GM12878 (cell line): ENCODE measurements around the gene UFD1. TPM values are rescaled to one million over a fixed set of nuclear protein-coding genes. Genes with fewer than 3 reads are reported as not detected.

Experiments used
- ATAC-seq: fragments of 200-7000 bp; cut with Tn5 transposase; 3 replicates; pipeline ENCODE4 v1.9.1; 2020; ENCODE audit warnings: mild to moderate bottlenecking, moderate library complexity
- BruUV-seq: library from RNA; stranded (reverse); fragments of 400-500 nt; replicated peaks from 2 replicates; lab custom pipeline; 2021; lab: Mats Ljungman, UMichigan
- CTCF ChIA-PET: fragments of 300-600 bp; sonication (Branson Sonifier 250); formaldehyde crosslinking; extraction: SDS; loops from one replicate; lab custom pipeline; 2021; ENCODE audit warnings: inconsistent platforms; lab: Yijun Ruan, JAX
- POLR2A ChIA-PET: fragments of 350-600 bp; formaldehyde crosslinking; extraction: SDS; loops from one replicate; lab custom pipeline; 2021; ENCODE audit warnings: inconsistent platforms; lab: Charles Lee
- RAD21 ChIA-PET: fragments of 300-600 bp; sonication (Branson Sonifier 250); formaldehyde crosslinking; loops from one replicate; lab custom pipeline; 2023; ENCODE audit warnings: antibody characterized with exemption; ENCODE audit not compliant: unreplicated experiment; lab: Charles Lee
- SMC1A ChIA-PET: fragments of 300-600 bp; sonication (Branson Sonifier 250); formaldehyde crosslinking; loops from one replicate; lab custom pipeline; 2023; ENCODE audit not compliant: unreplicated experiment, uncharacterized antibody; lab: Charles Lee
- DNase-seq: peaks from one replicate; pipeline ENCODE4 v3.0.0-alpha.2; 2011; ENCODE audit warnings: low read depth, low spot score
- FAIRE-seq: peaks from 3 replicates; lab custom pipeline; 2011; peaks lifted over from hg19 to GRCh38; lab: Jason Lieb, UNC
- H2AFZ ChIP-seq: 2 replicates; pipeline ENCODE4 v1.6.0; 2011; ENCODE audit warnings: low read depth, low read length, control low read depth; ENCODE audit not compliant: control insufficient read depth
- H3K27ac ChIP-seq: 2 replicates; pipeline ENCODE4 v1.5.1; 2011; ENCODE audit warnings: control low read depth; ENCODE audit not compliant: control insufficient read depth, insufficient read depth
- H3K27me3 ChIP-seq, 2 experiments: replicated peaks in 1 of 2; 2 replicates each; pipeline versions ENCODE4 v1.6.0 to v1.6.1; 2011; ENCODE audit warnings: low read length in 1 of 2; ENCODE audit not compliant: control insufficient read depth in 2 of 2, insufficient read depth in 2 of 2
- H3K36me3 ChIP-seq, 2 experiments: 2 replicates each; pipeline ENCODE4 v1.5.1; 2011; ENCODE audit warnings: low read length in 1 of 2; ENCODE audit not compliant: control insufficient read depth in 2 of 2, insufficient read depth in 2 of 2
- H3K4me1 ChIP-seq: 2 replicates; pipeline ENCODE4 v1.6.1; 2011; ENCODE audit warnings: mild to moderate bottlenecking, low read length, moderate library complexity, mixed read lengths; ENCODE audit not compliant: control insufficient read depth, insufficient read depth
- H3K4me2 ChIP-seq: 2 replicates; pipeline ENCODE4 v1.6.0; 2011; ENCODE audit warnings: control low read depth; ENCODE audit not compliant: control insufficient read depth, insufficient read depth
- H3K4me3 ChIP-seq: fragments of 200-600 bp; sonication (generic); 2 replicates; pipeline ENCODE4 v1.5.1; 2016
- H3K79me2 ChIP-seq: 2 replicates; pipeline ENCODE4 v1.6.0; 2011; ENCODE audit warnings: low read length; ENCODE audit not compliant: control insufficient read depth, insufficient read depth
- H3K9ac ChIP-seq: 2 replicates; pipeline ENCODE4 v1.8.0; 2011; ENCODE audit warnings: low read length, control low read depth, mixed read lengths; ENCODE audit not compliant: control insufficient read depth, insufficient read depth
- H3K9me3 ChIP-seq: replicated peaks from 3 replicates; pipeline ENCODE4 v1.5.1; 2011; ENCODE audit warnings: mild to moderate bottlenecking, low read length; ENCODE audit not compliant: control insufficient read depth, insufficient read depth
- H4K20me1 ChIP-seq: 2 replicates; pipeline ENCODE4 v1.6.0; 2011; ENCODE audit not compliant: control insufficient read depth, insufficient read depth
- CBX3 ChIP-seq: fragments of 200-600 bp; sonication (generic); IDR thresholded peaks from 2 replicates; pipeline ENCODE4 v1.6.1; 2016; ENCODE audit warnings: low read depth, borderline replicate concordance
- POLR2A ChIP-seq: IDR thresholded peaks from 2 replicates; pipeline ENCODE4 v1.6.1; 2011; ENCODE audit warnings: low read depth, mild to moderate bottlenecking, low read length
- RB1 ChIP-seq: fragments of 450-650 bp; formaldehyde crosslinking; IDR thresholded peaks from 2 replicates; pipeline ENCODE4 v1.6.1; 2017; ENCODE audit warnings: mild to moderate bottlenecking, borderline replicate concordance
- RFX5 ChIP-seq: IDR thresholded peaks from 2 replicates; pipeline ENCODE4 v1.6.1; 2011; ENCODE audit warnings: low read depth, low read length, improper control_type of control experiment
- SMARCA5 ChIP-seq: fragments of 450-650 bp; IDR thresholded peaks from 2 replicates; pipeline ENCODE4 v1.6.1; 2017; ENCODE audit warnings: mild to moderate bottlenecking
- ZNF207 ChIP-seq: fragments of 450-650 bp; IDR thresholded peaks from 2 replicates; pipeline ENCODE4 v1.6.1; 2014; ENCODE audit warnings: antibody characterized with exemption, mild to moderate bottlenecking, borderline replicate concordance
- ZZZ3 ChIP-seq: IDR thresholded peaks from 2 replicates; pipeline ENCODE4 v1.6.1; 2011; ENCODE audit warnings: low read depth; ENCODE audit not compliant: control insufficient read depth, insufficient read length
- WGBS: methylation state at CpG from one replicate; pipeline ENCODE4 v1.1.6; 2016; ENCODE audit warnings: low lambda C conversion rate; ENCODE audit not compliant: insufficient replicate concordance, insufficient coverage; ENCODE audit errors: missing lambda C conversion rate; 5-methylcytosine and 5-hydroxymethylcytosine counted together
- in situ Hi-C: fragments of 300-500 bp; cut with MboI; formaldehyde crosslinking; loops from 9 replicates; pipeline ENCODE4 v1.14.3; 2018; ENCODE audit warnings: mixed read lengths
- intact Hi-C: fragments of 100-400 bp; cut with micrococcal nuclease; formaldehyde crosslinking; loops from one replicate; pipeline ENCODE4 v1.14.2; 2022; ENCODE audit not compliant: unreplicated experiment
- polyA plus RNA-seq, 11 experiments: library from polyadenylated mRNA; depleted of rRNA in 4 of 11; unstranded in 6 of 11; stranded (reverse) in 5 of 11; fragments of >200 nt; fragmentation: Nextera tagmentation in 4 of 11; fragmentation: Illumina TruSeq in 1 of 11; extraction: Ambion mirVana in 4 of 11; extraction: Trizol in 1 of 11; gene quantifications; 1 replicate in 1 of 11; 2 replicates in 10 of 11; pipeline versions ENCODE4 v1.2.1 to v1.2.3, GENCODE V29; 2011 to 2016; ENCODE audit warnings: inconsistent platforms in 2 of 11, missing spikeins in 2 of 11, low read depth in 1 of 11
- total RNA-seq, 4 experiments: library from RNA; depleted of rRNA in 3 of 4; stranded (reverse); fragments of >200 nt in 3 of 4; fragmentation: Illumina TruSeq in 1 of 4; extraction: Trizol in 1 of 4; gene quantifications; 2 replicates each; pipeline versions ENCODE4 v1.2.1 to v1.2.3, GENCODE V29; 2013 to 2021
- TF ChIP-seq, protein P1 (sequence below), 3 experiments: IDR thresholded peaks in 2 of 3; conservative IDR thresholded peaks in 1 of 3; 2 replicates each; pipeline ENCODE4 v1.5.1; 2011; ENCODE audit warnings: low read depth in 3 of 3, low read length in 3 of 3, mild to moderate bottlenecking in 3 of 3, control low read depth in 2 of 3, moderate library complexity in 2 of 3, inconsistent platforms in 1 of 3, mixed read lengths in 1 of 3; ENCODE audit not compliant: control insufficient read depth in 2 of 3, insufficient read depth in 1 of 3; ENCODE audit errors: extremely low read depth in 1 of 3
- TF ChIP-seq, protein P2 (sequence below): fragments of 450-650 bp; IDR thresholded peaks from 2 replicates; pipeline ENCODE4 v1.6.1; 2017; ENCODE audit warnings: mild to moderate bottlenecking
- TF ChIP-seq, protein P3 (sequence below): fragments of 450-650 bp; IDR thresholded peaks from 2 replicates; pipeline ENCODE4 v1.6.1; 2014; ENCODE audit warnings: mild to moderate bottlenecking
- TF ChIP-seq, protein P4 (sequence below): fragments of 450-650 bp; IDR thresholded peaks from 2 replicates; pipeline ENCODE4 v1.6.1; 2017; ENCODE audit warnings: low read depth, mild to moderate bottlenecking, moderate library complexity

UFD1 gene
- total and polyA plus RNA-seq, 10 of the 15 experiments (the other 5 are each of a cell fraction or from before 2014, with no cell fraction given) = 67.2 to 143 (median 117) TPM

DNA sequence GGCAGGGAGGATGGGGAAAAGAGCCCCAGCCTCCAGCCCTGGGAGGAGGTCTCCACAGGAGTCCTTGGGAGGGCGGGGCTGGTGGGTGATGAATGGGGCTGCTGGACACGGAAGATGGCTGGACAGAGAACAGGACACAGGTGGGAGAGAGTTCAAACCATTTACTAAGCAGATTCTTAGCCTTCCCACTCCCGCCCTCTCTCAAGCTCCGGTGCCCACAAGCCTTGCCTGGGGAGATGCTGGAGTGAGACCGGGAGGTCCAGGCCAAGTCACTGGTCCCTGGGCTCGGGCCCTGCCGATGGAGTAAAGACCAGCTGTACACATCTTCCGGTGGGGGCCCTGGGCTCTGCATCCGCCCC, 43.9 kb upstream of the UFD1 start (continued):
- TF ChIP-seq, protein P1, sequence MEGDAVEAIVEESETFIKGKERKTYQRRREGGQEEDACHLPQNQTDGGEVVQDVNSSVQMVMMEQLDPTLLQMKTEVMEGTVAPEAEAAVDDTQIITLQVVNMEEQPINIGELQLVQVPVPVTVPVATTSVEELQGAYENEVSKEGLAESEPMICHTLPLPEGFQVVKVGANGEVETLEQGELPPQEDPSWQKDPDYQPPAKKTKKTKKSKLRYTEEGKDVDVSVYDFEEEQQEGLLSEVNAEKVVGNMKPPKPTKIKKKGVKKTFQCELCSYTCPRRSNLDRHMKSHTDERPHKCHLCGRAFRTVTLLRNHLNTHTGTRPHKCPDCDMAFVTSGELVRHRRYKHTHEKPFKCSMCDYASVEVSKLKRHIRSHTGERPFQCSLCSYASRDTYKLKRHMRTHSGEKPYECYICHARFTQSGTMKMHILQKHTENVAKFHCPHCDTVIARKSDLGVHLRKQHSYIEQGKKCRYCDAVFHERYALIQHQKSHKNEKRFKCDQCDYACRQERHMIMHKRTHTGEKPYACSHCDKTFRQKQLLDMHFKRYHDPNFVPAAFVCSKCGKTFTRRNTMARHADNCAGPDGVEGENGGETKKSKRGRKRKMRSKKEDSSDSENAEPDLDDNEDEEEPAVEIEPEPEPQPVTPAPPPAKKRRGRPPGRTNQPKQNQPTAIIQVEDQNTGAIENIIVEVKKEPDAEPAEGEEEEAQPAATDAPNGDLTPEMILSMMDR (IDR thresholded peaks at IDR 0.05 in 2 of 3, conservative IDR thresholded peaks at IDR 0.05 in 1 of 3; ENCODE audit: control insufficient read depth in 2 of 3, extremely low read depth in 1 of 3, insufficient read depth in 1 of 3, low read depth in 3 of 3, low read length in 3 of 3) = no peak
- TF ChIP-seq SMARCA5 (no peak), RB1 (no peak), POLR2A (no peak)
- TF ChIP-seq, protein P2, sequence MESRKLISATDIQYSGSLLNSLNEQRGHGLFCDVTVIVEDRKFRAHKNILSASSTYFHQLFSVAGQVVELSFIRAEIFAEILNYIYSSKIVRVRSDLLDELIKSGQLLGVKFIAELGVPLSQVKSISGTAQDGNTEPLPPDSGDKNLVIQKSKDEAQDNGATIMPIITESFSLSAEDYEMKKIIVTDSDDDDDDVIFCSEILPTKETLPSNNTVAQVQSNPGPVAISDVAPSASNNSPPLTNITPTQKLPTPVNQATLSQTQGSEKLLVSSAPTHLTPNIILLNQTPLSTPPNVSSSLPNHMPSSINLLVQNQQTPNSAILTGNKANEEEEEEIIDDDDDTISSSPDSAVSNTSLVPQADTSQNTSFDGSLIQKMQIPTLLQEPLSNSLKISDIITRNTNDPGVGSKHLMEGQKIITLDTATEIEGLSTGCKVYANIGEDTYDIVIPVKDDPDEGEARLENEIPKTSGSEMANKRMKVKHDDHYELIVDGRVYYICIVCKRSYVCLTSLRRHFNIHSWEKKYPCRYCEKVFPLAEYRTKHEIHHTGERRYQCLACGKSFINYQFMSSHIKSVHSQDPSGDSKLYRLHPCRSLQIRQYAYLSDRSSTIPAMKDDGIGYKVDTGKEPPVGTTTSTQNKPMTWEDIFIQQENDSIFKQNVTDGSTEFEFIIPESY = no peak
- TF ChIP-seq, protein P3, sequence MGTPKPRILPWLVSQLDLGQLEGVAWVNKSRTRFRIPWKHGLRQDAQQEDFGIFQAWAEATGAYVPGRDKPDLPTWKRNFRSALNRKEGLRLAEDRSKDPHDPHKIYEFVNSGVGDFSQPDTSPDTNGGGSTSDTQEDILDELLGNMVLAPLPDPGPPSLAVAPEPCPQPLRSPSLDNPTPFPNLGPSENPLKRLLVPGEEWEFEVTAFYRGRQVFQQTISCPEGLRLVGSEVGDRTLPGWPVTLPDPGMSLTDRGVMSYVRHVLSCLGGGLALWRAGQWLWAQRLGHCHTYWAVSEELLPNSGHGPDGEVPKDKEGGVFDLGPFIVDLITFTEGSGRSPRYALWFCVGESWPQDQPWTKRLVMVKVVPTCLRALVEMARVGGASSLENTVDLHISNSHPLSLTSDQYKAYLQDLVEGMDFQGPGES = no peak

DNA sequence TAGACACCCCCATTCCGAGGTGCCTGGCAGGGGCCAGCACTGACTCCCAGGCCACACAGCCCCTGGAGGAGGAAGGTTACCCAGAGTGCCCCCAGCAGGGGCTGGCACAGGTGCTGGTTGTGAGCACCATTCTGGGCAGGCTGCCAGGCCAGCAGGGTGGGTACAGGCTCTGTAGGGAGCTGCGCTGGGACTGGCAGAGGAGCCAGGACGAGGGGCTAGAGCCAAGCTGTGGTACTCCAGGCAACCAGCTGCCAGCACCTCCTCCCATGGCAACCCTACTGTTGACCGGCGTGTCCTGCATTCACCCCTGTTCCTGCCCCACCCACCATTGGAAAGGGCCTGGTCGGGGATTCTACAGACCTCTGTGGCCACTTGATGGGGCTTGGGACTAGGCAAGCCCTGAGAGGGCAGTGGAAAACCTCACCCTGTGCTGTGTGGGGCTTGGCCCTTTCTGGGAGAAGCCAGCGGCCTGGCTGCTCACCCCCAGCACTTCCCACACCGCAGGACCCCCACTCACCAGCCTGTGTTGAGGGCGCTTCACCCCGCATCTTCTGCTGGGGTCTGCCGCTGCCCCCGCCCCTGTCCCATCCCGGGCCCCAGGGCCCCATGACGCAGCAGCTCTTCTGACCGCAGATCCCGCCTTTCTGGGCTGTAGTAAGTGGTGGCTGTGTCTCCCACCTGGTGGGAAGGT, 43.3 kb upstream of the UFD1 start:
- Histone ChIP-seq H2AFZ (no peak overlapping the region), H3K9me3 (no peaks in the 10 kb centered on the region), H3K27me3 (peaks cover 0 to 2% of the 10 kb centered on the region in 2 experiments; a peak in 2 of 4 replicates), H3K4me2 (no peak overlapping the region), H3K36me3 (peaks cover 0 to 7% of the 10 kb centered on the region in 2 experiments; a peak in 2 of 4 replicates), H3K4me3 (no peak overlapping the region), H4K20me1 (no peaks in the 10 kb centered on the region), H3K4me1 (no peaks in the 10 kb centered on the region), H3K27ac (no peak overlapping the region), H3K9ac (no peak overlapping the region), H3K79me2 (no peaks in the 10 kb centered on the region)
- no TSS peak for BruUV-seq
- intact Hi-C loops (no loop called here), in situ Hi-C loops (no loop called here)
- TF ChIP-seq ZZZ3 = no peak
- TF ChIP-seq ZNF207 = no peak
- TF ChIP-seq CBX3 = no peak
- TF ChIP-seq RFX5 = no peak
- TF ChIP-seq, protein P4, sequence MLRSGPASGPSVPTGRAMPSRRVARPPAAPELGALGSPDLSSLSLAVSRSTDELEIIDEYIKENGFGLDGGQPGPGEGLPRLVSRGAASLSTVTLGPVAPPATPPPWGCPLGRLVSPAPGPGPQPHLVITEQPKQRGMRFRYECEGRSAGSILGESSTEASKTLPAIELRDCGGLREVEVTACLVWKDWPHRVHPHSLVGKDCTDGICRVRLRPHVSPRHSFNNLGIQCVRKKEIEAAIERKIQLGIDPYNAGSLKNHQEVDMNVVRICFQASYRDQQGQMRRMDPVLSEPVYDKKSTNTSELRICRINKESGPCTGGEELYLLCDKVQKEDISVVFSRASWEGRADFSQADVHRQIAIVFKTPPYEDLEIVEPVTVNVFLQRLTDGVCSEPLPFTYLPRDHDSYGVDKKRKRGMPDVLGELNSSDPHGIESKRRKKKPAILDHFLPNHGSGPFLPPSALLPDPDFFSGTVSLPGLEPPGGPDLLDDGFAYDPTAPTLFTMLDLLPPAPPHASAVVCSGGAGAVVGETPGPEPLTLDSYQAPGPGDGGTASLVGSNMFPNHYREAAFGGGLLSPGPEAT = no peak
- TF ChIP-seq POLR2A = 0 out of 2 replicates have a peak, but pooled peaks have one; percentile 21
- RAD21 ChIA-PET = no interaction called here
- SMC1A ChIA-PET = no interaction called here
- WGBS = 86% methylated on average over 15 of the region's 16 CpGs
- FAIRE-seq = no peak
- CTCF ChIA-PET = no interaction called here
- POLR2A ChIA-PET = no interaction called here
- DNase-seq = no peak
- ATAC-seq = no peak
